ENCODE results near the gene GALNT1.
A peak's percentile ranks its signal among the peaks of the same experiment; 100 is the strongest.
"Not testable (repeated sequence)": the region's sequence is repeated elsewhere in the genome, so short reads cannot be mapped to it uniquely, and the experiment has no call there.

GALNT1 gene

GRCh38 chr18:35581546-35581897 lies at the start of gene GALNT1:
GALNT1 (plus strand) TSS chr18:35581740; CDS start chr18:35654663, 72,923 bp downstream.
- DNase-seq, result no peak

GRCh38 chr18:35533916-35534405 lies 47.6 kb upstream of the GALNT1 start:
- DNase-seq, result no peak

- DNase-seq, result no peak
Observed at GRCh38 chr18:35535297-35535696, 46.2 kb upstream of the GALNT1 start.

- DNase-seq, result no peak
Observed at GRCh38 chr18:35542356-35542755, 39.2 kb upstream of the GALNT1 start.

GRCh38 chr18:35547008-35547605 lies 34.4 kb upstream of the GALNT1 start:
- DNase-seq, result no peak

- no peak for DNase-seq
Observed at GRCh38 chr18:35549564-35549963, 32.0 kb upstream of the GALNT1 start.

GRCh38 chr18:35553300-35553699 lies 28.2 kb upstream of the GALNT1 start:
- no peak for DNase-seq

GRCh38 chr18:35555538-35555937 lies 26.0 kb upstream of the GALNT1 start:
- not testable (repeated sequence) for DNase-seq

GRCh38 chr18:35559867-35560266 lies 21.7 kb upstream of the GALNT1 start:
- DNase-seq, result no peak

- DNase-seq, result no peak
Observed at GRCh38 chr18:35564795-35565453, 16.6 kb upstream of the GALNT1 start.

- no peak for DNase-seq
Observed at GRCh38 chr18:35566019-35566418, 15.5 kb upstream of the GALNT1 start.

- DNase-seq, result no peak
Observed at GRCh38 chr18:35570182-35570581, 11.4 kb upstream of the GALNT1 start.

GRCh38 chr18:35571138-35571537 lies 10.4 kb upstream of the GALNT1 start:
- no peak for DNase-seq

- DNase-seq, result no peak
Observed at GRCh38 chr18:35572644-35573043, 8.9 kb upstream of the GALNT1 start.

GRCh38 chr18:35573531-35573930 lies 8.0 kb upstream of the GALNT1 start:
- DNase-seq, result no peak

- not testable (repeated sequence) for DNase-seq
Observed at GRCh38 chr18:35576240-35576845, 5.2 kb upstream of the GALNT1 start.

GRCh38 chr18:35577045-35577848 lies 4.3 kb upstream of the GALNT1 start:
- DNase-seq, result peak; percentile 46

- no peak for DNase-seq
Observed at GRCh38 chr18:35578481-35578880, 3.1 kb upstream of the GALNT1 start.

- no peak for DNase-seq
Observed at GRCh38 chr18:35578936-35579335, 2.6 kb upstream of the GALNT1 start.

- DNase-seq, result peak; percentile 62
Observed at GRCh38 chr18:35580701-35581539, 620 bp upstream of the GALNT1 start.

GRCh38 chr18:35581898-35582641 lies 530 bp downstream of the GALNT1 start:
- DNase-seq, result peak; percentile 37

Measured in stimulated activated CD8-positive, alpha-beta memory T cell treated with anti-CD3 and anti-CD28 coated beads, Interleukin-4, amount 100 ng/mL, for 48 hours (primary cell).